GM21737 (cell line): Measurements from ENCODE around the gene CNNM2.
"Not testable (repeated sequence)": the region's sequence is repeated elsewhere in the genome, so short reads cannot be mapped to it uniquely, and the experiment has no call there.

Experiments
- ATAC-seq: cut with Tn5 transposase; IDR thresholded peaks from one replicate; pipeline ENCODE4 v1.9.1; 2021; ENCODE audit warnings: mild to moderate bottlenecking, moderate library complexity; ENCODE audit not compliant: unreplicated experiment

CNNM2 gene

GRCh38 chr10:103100620-103101019 lies 182.5 kb downstream of the CNNM2 start:
- no peak for ATAC-seq

DNA sequence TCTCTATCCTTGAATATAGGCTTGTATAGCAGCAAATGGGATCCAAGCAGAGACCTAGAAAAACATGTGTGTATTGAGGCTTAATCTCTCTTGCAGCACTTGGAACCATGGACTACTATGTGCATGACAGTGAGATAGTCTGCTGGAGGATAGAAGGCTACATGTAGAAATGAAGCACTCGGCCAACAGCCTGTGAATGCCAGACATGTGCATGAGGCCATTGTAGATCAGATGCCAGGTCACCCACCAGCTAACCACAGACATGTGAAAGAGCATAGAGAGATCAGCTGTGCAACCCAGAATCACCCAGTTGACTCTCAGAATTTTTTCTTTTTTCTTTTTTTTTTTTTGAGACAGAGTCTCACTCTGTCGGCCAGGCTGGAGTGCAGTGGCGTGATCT lies 184.1 kb downstream of the CNNM2 start:
- no peak for ATAC-seq

GRCh38 chr10:103103989-103104388 lies 185.9 kb downstream of the CNNM2 start:
- ATAC-seq = no peak

DNA sequence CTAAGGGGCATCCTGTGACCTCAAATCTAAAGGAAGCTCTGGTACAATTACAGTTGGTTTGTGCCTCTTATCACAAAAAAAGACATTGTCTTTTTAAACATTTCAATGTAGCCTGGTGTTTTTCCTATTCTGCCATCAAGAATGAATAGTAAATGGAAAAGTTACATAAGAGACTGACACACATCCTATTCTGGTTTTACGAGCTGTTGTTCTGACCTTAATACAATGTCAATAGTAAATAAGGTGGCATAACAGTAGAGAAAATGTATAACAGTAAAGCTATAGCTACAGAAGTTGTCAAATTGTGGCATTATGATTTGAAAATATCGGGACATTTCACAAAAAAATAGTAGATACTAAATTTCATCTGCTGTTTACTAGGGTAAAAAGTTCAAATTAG lies 186.6 kb downstream of the CNNM2 start:
- no peak for ATAC-seq

DNA sequence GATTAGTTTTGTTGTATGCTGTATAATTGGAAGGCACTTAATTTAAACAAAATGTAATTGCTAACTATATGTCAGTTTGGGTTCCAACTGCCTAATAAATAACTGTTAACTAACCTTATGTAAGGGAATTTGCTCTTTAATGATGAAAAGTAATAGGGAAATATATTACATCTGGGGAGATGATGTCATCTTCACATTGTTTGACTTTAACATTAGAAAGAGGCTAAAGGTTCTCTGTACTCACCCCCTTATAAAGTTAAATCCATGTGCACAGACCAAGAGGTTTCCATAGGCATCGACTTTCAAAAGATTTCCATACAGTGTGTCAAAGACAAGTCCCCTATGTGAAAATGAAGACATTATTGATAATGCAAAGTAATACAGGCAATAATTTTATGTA lies 187.4 kb downstream of the CNNM2 start:
- no peak for ATAC-seq

GRCh38 chr10:103106539-103106938 lies 188.4 kb downstream of the CNNM2 start:
- ATAC-seq = no peak

DNA sequence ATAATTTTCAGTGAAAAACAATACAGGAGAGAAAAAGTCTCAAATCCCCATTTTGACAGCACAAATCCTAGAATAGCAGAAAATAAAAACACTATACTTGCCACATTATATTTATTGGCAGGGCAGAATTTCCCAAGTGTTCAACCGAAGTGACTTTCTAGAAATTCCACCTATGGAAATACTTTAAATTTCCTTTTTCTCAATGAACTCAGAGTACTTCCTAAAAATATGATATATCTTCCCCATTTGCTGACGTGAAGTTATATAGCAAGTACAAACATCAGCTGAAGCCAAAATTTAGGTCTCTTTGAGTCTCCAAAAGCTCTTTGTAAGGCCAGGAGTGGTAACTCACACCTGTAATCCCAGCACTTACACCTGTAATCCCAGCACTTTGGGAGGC lies 191.7 kb downstream of the CNNM2 start:
- ATAC-seq = no peak

GRCh38 chr10:103110407-103110806 lies 192.3 kb downstream of the CNNM2 start:
- ATAC-seq = no peak

DNA sequence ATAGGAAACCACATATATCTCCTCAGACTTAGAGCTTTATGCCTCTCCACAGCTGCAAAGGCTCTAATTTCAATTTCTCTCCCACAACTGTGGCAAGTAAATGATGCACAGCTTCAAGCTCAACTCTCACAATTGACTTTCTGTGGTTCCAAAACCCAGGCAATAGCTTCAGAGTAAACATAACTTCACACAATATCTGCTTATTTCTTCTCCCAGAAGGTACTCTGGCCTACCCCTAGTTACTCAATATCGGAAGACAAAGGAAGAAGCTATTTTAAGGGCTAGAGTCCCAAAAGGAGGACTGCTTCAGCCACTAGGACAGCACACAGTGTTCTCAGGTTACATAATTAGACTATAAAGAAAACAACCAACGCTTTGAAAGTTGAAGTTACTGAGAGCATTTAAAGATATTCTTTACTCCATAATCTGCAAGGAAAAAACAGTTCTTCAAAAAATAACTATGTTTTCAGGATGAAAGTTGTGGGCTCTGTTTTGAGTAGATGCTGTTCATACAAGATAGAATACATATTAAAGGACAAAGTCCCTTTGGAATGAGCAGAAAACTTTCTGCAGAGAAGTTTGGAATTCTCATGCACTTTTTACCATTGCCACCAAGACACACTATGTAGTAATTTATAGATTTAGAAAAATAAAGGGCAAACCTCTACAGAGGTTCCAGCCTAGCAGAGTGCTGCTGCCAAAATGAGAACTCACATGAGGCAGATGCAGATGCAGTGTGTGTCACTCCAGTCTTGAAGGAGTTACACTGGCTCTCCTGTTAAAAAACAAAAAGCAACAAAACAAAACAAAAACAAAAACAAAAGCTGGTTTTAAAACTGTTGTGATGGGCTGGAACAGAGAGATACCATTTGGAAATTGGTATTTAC lies 193.2 kb downstream of the CNNM2 start:
- peak; percentile 78 for ATAC-seq

GRCh38 chr10:103111918-103112877 lies 194.1 kb downstream of the CNNM2 start:
- peak; percentile 44 for ATAC-seq

DNA sequence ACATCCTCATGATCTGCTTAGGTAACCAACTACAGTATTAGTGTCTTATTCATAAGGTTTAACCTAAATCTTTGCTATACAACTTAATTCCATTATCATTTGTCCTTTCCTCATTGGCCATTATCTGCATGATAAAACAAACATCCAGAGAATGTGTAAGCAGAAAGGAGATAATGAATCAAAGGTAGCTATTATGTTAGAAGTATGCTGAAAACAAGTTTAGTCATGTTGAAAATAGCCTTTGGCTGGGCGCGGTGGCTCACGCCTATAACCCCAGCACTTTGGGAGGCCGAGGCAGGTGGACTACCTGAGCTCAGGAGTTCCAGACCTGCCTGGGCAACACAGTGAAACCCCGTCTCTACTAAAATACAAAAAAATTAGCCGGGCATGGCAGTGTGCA lies 196.8 kb downstream of the CNNM2 start:
- ATAC-seq = no peak

- no peak for ATAC-seq
Observed at GRCh38 chr10:103117247-103117646, 199.2 kb downstream of the CNNM2 start.

- ATAC-seq = no peak
Observed at GRCh38 chr10:103120546-103120945, 202.5 kb downstream of the CNNM2 start.

GRCh38 chr10:103120977-103121735 lies 203.1 kb downstream of the CNNM2 start:
- no peak for ATAC-seq

GRCh38 chr10:103123282-103124024 lies 205.4 kb downstream of the CNNM2 start:
- no peak for ATAC-seq

GRCh38 chr10:103124420-103125096 lies 206.5 kb downstream of the CNNM2 start:
- no peak for ATAC-seq

GRCh38 chr10:103125323-103126267 lies 207.5 kb downstream of the CNNM2 start:
- peak; percentile 77 for ATAC-seq

DNA sequence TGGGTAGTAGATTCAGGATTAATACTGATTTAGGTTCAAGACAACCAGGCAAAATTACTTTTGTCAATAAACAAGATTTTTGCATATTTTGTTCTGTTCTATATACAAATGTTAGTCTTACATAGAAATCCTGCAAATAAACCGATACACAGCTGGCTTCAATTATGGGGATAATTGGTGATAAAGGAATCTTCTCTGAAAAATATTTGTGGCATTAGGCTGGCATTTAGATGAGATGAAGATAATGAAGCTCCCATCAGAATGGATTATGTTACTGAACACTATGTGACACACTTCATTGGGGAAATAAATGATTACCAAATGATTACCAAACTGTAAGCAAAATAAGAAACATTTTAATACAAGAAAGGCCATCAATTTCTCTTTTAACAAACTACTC lies 209.1 kb downstream of the CNNM2 start:
- no peak for ATAC-seq

GRCh38 chr10:103130180-103130579 lies 212.1 kb downstream of the CNNM2 start:
- ATAC-seq = not testable (repeated sequence)
